Endothelial cell of umbilical vein (primary cell): ENCODE measurements around the gene PPM1F. TPM values are rescaled to one million over a fixed set of nuclear protein-coding genes. Genes with fewer than 3 reads are reported as not detected.

Experiments
- BruUV-seq: library from RNA; stranded (reverse); fragments of 400-500 nt; replicated peaks from 2 replicates; lab custom pipeline; 2021; lab: Mats Ljungman, UMichigan
- CTCF ChIA-PET: fragments of 300-600, 350-600 bp; sonication (Branson Sonifier 250); formaldehyde crosslinking; loops from one replicate; lab custom pipeline; 2021; ENCODE audit warnings: antibody characterized with exemption, inconsistent platforms; lab: Charles Lee
- POLR2A ChIA-PET: fragments of 300-600, 350-600 bp; sonication (Branson Sonifier 250); formaldehyde crosslinking; loops from one replicate; lab custom pipeline; 2021; ENCODE audit warnings: antibody characterized with exemption, inconsistent platforms; lab: Charles Lee
- DNase-seq: peaks from one replicate; pipeline ENCODE4 v3.0.0-alpha.2; 2011; ENCODE audit warnings: low read depth, low spot score
- FAIRE-seq: peaks from 2 replicates; lab custom pipeline; 2011; peaks lifted over from hg19 to GRCh38; lab: Jason Lieb, UNC
- H2AFZ ChIP-seq: 2 replicates; pipeline ENCODE4 v1.6.0; 2012; ENCODE audit warnings: low read depth, low read length, control low read depth, inconsistent platforms
- H3K27ac ChIP-seq: 2 replicates; pipeline ENCODE4 v1.5.1; 2011; ENCODE audit warnings: low read depth, mild to moderate bottlenecking, control low read depth, low read length, moderate library complexity; ENCODE audit not compliant: insufficient read depth
- H3K27me3 ChIP-seq, 2 experiments: 2 replicates each; pipeline versions ENCODE4 v1.6.0 to v1.6.1; 2011; ENCODE audit warnings: low read length in 2 of 2, mixed read lengths in 1 of 2; ENCODE audit not compliant: control insufficient read depth in 2 of 2, insufficient read depth in 2 of 2
- H3K36me3 ChIP-seq, 2 experiments: 2 replicates in 1 of 2; 3 replicates in 1 of 2; pipeline ENCODE4 v1.5.1; 2011; ENCODE audit warnings: low read length in 2 of 2, mild to moderate bottlenecking in 1 of 2, moderate library complexity in 1 of 2; ENCODE audit not compliant: control insufficient read depth in 2 of 2, insufficient read depth in 2 of 2; ENCODE audit errors: extremely low read depth in 1 of 2
- H3K4me1 ChIP-seq: 3 replicates; pipeline ENCODE4 v1.5.1; 2011; ENCODE audit warnings: mild to moderate bottlenecking, low read length; ENCODE audit not compliant: control insufficient read depth, insufficient read depth; ENCODE audit errors: extremely low read depth
- H3K4me2 ChIP-seq: 2 replicates; pipeline ENCODE4 v1.6.1; 2011; ENCODE audit warnings: low read length, control low read depth, mixed read lengths; ENCODE audit not compliant: insufficient read depth
- H3K4me3 ChIP-seq, 3 experiments: fragments of 200-600 bp in 1 of 3; sonication (generic), shearing (Covaris generic) in 1 of 3; replicated peaks in 1 of 3; 2 replicates each; pipeline ENCODE4 v1.5.1; 2011 to 2016; ENCODE audit warnings: control low read depth in 3 of 3, low read length in 3 of 3, mild to moderate bottlenecking in 2 of 3, inconsistent platforms in 1 of 3, low read depth in 1 of 3, moderate library complexity in 1 of 3; ENCODE audit not compliant: insufficient read depth in 1 of 3
- H3K79me2 ChIP-seq: 2 replicates; pipeline ENCODE4 v1.6.0; 2012; ENCODE audit warnings: low read length, inconsistent platforms; ENCODE audit not compliant: control insufficient read depth, insufficient read depth
- H3K9ac ChIP-seq: replicated peaks from 2 replicates; pipeline ENCODE3; 2011; ENCODE audit warnings: low read length, control low read depth; ENCODE audit not compliant: insufficient read depth; ENCODE audit errors: extremely low read depth
- H3K9me1 ChIP-seq: replicated peaks from 3 replicates; pipeline ENCODE4 v1.6.0; 2011; ENCODE audit warnings: mild to moderate bottlenecking, low read length; ENCODE audit not compliant: control insufficient read depth, insufficient read depth; ENCODE audit errors: extremely low read depth
- H3K9me3 ChIP-seq: replicated peaks from 2 replicates; pipeline ENCODE4 v1.5.1; 2012; ENCODE audit warnings: low read length, inconsistent platforms; ENCODE audit not compliant: control insufficient read depth, insufficient read depth
- H4K20me1 ChIP-seq: replicated peaks from 2 replicates; pipeline ENCODE3; 2011; ENCODE audit warnings: mild to moderate bottlenecking, low read length; ENCODE audit not compliant: control insufficient read depth, insufficient read depth; ENCODE audit errors: extremely low read depth
- CTCF ChIP-seq, 2 donors: IDR thresholded peaks; 1 replicate in 1 of 2; 2 replicates in 1 of 2; pipeline ENCODE4 v1.5.1; 2011; ENCODE audit warnings: low read length in 2 of 2, mild to moderate bottlenecking in 2 of 2, moderate library complexity in 2 of 2, control low read depth in 1 of 2, inconsistent platforms in 1 of 2, low read depth in 1 of 2; ENCODE audit not compliant: insufficient read depth in 1 of 2; ENCODE audit errors: extremely low read depth in 1 of 2
- EZH2 ChIP-seq: IDR thresholded peaks from 2 replicates; pipeline ENCODE4 v1.6.1; 2012; ENCODE audit warnings: borderline replicate concordance, low read depth, mild to moderate bottlenecking, moderate library complexity, low read length, inconsistent platforms; ENCODE audit not compliant: severe bottlenecking
- GATA2 ChIP-seq: IDR thresholded peaks from 2 replicates; pipeline ENCODE4 v1.7.0; 2011; ENCODE audit warnings: low read depth, mild to moderate bottlenecking, moderate library complexity, mixed read lengths, low read length; ENCODE audit not compliant: insufficient read length, insufficient read depth
- MAX ChIP-seq: IDR thresholded peaks from 2 replicates; pipeline ENCODE4 v1.6.1; 2011; ENCODE audit not compliant: insufficient read depth, insufficient read length
- MYC ChIP-seq: IDR thresholded peaks from one replicate; pipeline ENCODE4 v1.6.1; 2011; ENCODE audit warnings: mild to moderate bottlenecking, low read depth, low read length
- dilution Hi-C: fragments of 300-500 bp; cut with MboI; formaldehyde crosslinking; loops from one replicate; pipeline ENCODE4 v1.15.0; 2019; ENCODE audit warnings: low sequenced_read_pairs; ENCODE audit not compliant: extremely low pct_ligation_motif_present
- intact Hi-C: fragments of 100-400 bp; cut with micrococcal nuclease; formaldehyde crosslinking; loops from one replicate; pipeline ENCODE4 v1.10.0; 2022
- polyA plus RNA-seq, 4 experiments: library from polyadenylated mRNA; depleted of rRNA in 3 of 4; stranded (reverse) in 3 of 4; unstranded in 1 of 4; fragments of >200 nt; gene quantifications; 2 replicates each; pipeline versions ENCODE4 v1.2.1 to v1.2.3, GENCODE V29; 2011 to 2012; ENCODE audit warnings: missing spikeins in 1 of 4
- total RNA-seq: library from RNA; stranded (reverse); gene quantifications from 2 replicates; pipeline ENCODE4 v1.2.3, GENCODE V29; 2021

PPM1F gene
- total and polyA plus RNA-seq, 2 donors (not counting 3 experiments of a cell fraction or from before 2014, with no cell fraction given): 107 to 178 TPM

GRCh38 chr22:21965762-21966288 is 13.2 kb upstream of the PPM1F start:
- POLR2A ChIA-PET: no interaction called here
- no peaks in the 10 kb centered on the region for H3K9me1 ChIP-seq
- H3K4me3 ChIP-seq: no peak overlapping the region
- H3K79me2 ChIP-seq: no peaks in the 10 kb centered on the region
- FAIRE-seq: no peak
- no peak overlapping the region for H3K27ac ChIP-seq
- no peak for DNase-seq
- intact Hi-C loops: no loop called here
- TF ChIP-seq MYC (no peak), GATA2 (no peak), EZH2 (no peak), MAX (no peak), CTCF (IDR thresholded peaks at IDR 0.05; ENCODE audit: extremely low read depth in 1 of 2, insufficient read depth in 1 of 2, low read depth in 1 of 2, low read length in 2 of 2) (no peak)
- H3K36me3 ChIP-seq: peaks cover 23 to 56% of the 10 kb centered on the region in 2 experiments
- dilution Hi-C loops: no loop called here
- H4K20me1 ChIP-seq: no peaks in the 10 kb centered on the region
- H3K4me2 ChIP-seq: no peak overlapping the region
- no peaks in the 10 kb centered on the region for H3K9me3 ChIP-seq
- BruUV-seq: no TSS peak
- no peaks in the 10 kb centered on the region for H3K27me3 ChIP-seq
- no peak overlapping the region for H2AFZ ChIP-seq
- CTCF ChIA-PET: interaction anchor here (0.6 to 2.6 kb wide), 2 partner anchors 13 kb away, joined by 4 to 9 read pairs; partner anchors contain the start of gene PPM1F
- H3K4me1 ChIP-seq: no peaks in the 10 kb centered on the region
- H3K9ac ChIP-seq: no peak overlapping the region
